ENCODE measurements around the gene ZBTB8B.
"Not testable (repeated sequence)": the region's sequence is repeated elsewhere in the genome, so short reads cannot be mapped to it uniquely, and the experiment has no call there.

ZBTB8B gene

DNA sequence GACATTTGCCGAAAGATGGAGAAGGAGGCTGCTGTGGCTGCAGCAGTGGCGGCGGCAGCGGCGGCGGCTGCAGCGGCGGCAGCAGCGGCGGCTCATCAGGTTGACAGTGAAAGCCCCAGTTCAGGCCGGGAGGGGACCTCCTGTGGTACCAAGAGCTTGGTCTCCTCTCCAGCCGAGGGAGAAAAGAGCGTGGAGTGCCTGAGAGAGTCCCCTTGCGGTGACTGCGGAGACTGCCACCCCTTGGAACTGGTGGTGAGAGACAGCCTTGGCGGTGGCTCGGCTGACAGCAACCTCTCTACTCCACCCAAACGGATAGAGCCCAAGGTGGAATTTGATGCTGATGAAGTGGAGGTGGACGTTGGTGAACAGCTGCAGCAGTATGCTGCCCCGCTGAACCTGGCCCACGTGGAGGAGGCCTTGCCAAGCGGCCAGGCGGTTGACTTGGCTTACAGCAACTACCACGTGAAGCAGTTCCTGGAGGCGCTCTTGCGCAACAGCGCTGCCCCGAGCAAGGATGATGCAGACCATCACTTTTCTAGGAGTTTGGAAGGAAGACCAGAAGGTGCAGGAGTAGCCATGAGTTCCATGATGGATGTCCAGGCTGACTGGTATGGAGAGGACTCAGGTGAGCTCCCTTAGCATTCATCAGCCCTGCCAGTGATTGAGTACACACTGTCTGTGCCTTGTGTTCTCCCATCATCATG, 6.3 kb downstream of the ZBTB8B start:
- no peak for DNase-seq

DNA sequence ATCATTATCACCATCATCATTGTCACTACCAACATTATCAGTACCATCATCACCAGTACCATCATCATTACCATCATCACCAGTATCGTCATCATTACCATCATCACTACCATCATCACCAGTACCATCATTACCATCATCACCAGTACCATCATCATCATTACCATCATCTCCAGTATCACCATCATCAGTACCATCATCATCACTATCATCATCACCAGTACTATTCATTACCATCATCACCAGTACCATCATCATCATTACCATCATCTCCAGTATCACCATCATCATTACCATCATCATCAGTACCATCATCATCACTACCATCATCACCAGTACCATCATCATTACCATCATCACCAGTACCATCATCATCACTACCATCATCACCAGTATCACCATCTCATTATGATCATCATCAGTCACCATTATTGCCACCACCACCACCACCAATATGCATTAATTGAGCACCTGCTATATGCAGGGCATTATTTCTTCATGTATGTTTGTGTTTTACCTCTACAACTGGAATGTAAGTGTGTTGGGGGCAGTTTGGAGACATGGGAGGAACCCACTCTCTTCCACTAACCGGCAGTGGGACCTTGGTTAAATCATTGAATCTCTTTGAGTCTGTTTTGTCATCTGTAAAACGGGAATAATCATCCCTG, 7.0 kb downstream of the ZBTB8B start:
- DNase-seq, result no peak

DNA sequence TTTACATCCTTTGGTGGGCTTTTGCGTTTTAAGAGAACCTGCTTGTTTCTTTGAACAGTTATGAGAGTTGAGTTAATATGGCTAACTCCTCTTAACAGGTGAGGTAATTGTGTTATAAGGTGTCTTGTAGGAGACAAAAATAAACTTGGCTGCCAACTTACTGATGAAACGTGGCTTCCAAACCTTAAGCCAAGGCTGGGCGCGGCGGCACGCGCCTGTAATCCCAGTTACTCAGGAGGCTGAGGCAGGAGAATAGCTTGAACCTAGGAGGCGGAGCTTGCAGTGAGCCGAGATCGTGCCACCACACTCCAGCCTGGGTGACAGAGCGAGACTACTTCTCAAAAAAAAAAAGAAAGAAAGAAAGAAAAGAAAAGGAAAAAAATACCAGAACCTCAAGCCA, 8.1 kb downstream of the ZBTB8B start:
- DNase-seq, result not testable (repeated sequence)

DNA sequence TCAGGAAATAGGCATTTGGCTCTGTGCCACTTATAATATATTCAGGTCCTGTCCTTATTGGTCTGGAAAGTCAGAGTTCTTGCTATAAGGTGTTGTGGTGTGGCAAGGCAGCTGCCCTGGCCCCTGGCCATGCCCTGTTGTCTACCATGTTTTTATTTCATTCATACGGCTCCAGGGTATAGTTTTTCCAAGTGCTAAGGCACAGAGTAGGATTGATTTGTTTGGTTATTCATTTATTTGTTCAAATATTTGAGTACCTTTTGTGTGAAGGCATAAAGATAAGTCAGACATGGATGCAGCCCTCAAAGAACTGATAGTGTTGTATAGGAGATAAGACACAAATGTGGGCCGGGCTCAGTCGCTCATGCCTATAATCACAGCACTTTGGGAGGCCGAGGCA, 10.1 kb downstream of the ZBTB8B start:
- DNase-seq, result no peak

DNA sequence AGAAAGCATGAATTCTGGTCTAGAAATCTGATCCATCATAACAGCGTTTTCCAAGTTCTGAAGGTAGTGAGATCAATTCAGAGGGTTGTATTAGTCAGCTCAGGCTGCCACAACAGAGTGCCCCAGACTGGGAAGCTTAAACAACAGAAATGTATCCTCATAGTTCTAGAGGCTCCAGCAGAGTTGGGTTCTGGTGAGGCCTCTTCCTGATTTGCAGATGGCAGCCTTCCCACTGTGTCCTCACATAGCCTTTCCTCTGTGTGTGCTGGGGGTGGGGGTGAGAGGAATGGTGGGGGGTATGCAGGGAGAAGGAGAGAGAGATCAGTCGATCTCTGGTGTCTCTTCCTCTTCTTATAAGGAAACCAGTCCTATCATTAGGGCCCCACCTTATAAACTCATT, 15.1 kb downstream of the ZBTB8B start:
- DNase-seq, result no peak

DNA sequence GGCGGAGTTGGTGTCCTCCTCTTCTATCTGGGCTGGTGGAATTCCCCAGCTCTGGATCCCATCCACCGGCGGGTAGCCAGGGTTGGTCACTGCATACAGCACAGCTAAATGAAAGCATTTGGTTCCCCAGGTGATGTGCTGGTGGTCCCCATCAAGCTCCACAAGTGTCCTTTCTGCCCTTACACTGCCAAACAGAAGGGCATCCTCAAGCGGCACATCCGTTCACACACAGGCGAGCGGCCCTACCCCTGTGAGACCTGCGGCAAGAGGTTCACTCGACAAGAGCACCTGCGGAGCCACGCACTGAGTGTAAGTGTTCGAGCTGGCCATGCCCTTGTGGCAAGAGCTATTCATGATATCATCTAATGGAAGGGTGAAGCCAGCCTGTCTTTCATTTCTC, 15.9 kb downstream of the ZBTB8B start:
- DNase-seq, result no peak

DNA sequence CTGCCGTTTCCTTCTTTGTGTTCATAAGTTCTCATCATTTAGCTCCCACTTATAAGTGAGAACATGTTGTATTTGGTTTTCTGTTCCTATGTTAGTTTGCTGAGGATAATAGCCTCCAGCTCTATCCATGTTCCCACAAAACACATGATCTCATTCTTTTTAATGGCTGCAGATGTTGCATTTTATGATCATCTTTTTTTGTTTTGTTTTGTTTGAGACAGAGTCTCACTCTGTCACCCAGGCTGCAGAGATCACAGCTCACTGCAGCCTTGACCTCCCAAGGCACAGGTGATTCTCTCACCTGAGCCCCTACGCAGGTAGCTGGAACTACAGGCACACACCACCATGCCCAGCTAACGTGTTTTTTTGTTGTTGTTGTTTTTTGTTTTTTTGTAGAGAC, 16.9 kb downstream of the ZBTB8B start:
- DNase-seq, result not testable (repeated sequence)

DNA sequence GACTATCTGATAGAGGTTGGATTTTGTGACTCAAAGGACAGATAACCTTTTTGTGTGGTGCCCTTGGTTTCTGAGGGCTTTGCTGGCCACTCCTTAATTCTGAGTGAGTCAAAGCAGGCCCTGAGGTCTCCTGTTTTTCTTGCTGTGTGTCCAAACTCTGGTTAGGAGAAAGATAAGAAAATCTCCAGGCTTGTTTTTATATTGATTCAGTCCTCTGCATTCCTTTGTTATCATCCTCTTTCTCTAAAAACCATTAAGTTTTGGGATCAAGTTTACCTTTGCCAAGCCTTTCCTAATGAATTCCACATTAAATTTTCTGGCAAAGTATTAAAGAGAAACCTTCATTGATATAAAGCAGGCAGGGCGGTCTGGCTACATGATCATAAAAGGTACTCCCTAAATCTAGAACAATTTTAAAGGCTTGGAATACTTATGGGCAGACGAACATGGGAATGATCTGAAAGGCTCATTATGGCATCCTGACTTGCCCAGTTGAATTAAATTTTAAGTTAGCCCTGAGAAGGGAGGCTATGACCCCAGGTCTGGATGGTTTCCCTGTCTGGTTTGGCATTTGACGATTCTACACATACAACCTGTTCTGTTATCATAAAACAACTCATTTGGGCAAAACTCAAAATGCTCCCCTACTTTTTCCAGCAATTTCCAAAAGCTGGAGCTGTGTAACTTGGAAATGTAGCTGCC, 20.8 kb downstream of the ZBTB8B start:
- no peak for DNase-seq

DNA sequence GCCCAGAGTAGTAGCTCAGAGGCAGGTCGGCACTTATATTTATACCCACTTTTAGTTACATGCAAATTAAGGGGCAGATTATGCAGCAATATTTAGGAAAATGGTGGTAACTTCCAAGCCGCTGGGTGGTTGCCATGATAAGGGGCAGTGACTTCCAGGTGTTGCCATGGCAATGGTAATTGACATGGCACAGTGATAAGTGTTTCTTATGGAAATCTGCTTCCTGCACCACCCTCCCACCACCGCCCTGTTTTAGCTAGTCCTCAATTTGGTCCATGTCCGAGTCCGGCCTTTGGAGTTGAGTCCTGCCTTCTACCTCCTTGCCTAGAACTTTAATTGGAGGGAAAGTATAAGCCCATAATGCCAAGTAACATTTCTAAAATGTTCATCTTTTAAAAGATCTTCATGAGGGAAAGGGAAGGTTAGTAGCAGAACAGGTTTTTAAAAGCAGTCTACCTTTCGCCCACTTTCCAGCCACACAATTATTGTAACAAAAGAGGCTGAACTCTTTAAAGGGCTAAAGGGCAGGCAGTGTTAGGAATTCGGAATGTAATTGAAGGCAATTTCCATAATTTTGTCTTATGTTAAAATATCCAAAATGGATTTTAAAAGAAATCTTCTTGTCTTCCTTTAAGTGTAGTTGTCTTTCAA, 21.7 kb downstream of the ZBTB8B start:
- no peak for DNase-seq

DNA sequence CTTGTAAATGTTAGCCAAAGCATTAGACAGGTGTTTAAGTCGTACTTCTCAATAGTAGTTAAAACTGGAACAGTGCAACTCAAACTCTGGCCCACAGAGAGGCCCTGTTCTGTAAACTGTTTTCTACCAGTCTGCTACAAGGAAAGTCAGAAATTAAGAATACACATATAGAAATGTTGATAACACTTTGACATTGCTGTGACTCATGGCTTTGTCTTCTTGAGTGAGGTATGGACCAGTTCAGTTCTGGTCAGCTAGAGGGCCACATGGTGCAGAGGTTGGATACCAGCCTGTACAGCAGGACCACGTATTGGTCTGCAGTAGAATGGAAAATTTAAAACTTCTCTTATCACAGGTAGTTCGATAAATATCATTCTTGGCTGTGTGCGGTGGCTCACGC, 22.3 kb downstream of the ZBTB8B start:
- DNase-seq, result no peak

DNA sequence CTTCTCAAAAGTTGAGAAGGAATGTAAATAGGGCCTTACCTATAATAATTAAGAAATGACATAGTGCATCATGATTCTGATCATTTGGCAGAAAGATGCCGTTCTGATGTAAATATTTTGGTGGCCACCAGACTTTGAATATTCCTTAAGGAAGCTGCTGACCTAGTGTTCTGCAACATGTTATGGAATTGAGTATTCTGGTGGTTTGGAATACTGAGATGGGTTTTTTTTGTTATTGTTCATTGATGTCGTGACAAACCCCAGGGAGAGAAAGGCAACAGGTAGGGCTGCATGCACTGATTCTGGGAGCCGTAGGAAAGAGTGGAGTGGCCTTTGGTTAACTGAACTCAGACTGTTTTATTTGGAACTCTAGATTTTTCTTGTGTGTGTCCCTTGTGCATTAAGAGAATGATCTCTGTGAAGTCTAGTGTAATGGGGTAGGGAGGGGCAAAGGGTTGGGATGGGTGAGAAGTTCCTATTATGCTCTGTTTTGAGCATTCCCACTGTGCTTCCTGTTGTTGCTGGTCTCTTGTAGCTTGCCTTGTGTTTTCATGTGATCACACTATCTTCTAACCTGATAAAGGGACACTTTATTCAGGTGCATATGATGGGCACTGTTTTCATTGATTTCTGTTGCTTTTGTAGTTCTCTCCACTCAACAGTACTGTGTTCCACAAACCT, 25.0 kb downstream of the ZBTB8B start:
- DNase-seq, result no peak

DNA sequence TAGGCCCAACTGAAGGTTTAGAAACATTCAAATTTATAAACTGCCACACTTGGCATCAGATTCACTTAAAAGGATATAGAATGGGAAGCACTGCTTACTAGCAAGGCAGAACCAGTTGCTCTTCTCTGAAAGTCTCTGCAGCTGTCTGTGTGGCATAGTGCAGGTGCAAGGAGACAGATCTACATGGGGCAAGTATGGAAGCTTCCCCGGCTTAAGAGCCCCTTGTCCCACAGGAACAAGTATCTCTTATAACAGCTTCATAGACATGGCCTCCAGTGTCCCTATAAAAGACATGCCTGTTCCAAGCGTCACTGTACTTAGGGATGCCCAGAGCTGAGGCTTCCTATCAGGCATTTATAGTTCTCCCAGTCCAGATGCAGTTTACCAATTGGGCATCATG, 26.5 kb downstream of the ZBTB8B start:
- no peak for DNase-seq

DNA sequence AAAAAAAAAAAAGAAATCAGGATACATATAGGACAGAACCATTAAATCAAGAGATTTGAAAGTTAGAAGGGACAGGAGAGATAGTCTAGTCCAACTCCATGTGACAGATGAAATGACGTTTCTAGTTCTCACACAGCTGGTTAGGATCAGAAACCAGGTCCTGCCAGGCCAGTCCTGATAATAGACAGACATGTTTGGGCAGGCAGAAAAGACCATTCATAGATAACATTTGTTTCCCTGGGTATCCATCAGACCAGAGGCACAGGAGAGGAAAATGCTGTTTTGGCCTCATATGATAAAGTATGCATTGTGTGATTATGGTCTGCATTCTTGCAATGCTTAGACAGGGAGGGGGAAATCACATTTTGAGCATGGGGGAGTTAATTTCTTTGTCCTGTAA, 29.3 kb downstream of the ZBTB8B start:
- no peak for DNase-seq

DNA sequence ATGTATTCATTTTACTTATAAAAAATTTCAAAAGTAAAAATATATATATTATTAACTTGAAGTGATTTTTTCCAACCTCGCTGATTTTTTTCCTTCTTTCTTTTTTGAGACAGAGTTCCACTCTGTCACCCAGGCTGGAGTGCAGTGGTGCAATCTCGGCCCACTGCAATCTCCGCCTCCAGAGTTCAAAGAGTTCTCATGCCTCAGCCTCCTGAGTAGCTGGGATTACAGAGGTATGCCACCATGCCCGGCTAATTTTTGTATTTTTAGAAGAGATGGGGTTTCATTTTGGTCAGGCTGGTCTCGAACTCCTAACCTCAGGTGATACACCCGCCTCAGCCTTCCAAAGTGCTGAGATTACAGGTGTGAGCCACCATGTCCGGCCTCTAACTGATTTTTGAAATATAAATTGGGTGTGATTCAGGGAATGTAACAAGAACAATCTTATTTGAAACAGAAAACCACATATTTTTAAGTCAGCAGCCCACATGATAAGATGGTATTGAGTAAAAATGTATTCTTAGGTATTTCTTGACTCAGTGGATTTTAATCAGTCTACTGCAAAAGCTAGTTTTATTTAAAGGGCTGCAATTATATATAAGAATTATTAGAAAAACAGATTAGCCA, 30.0 kb downstream of the ZBTB8B start:
- no peak for DNase-seq

DNA sequence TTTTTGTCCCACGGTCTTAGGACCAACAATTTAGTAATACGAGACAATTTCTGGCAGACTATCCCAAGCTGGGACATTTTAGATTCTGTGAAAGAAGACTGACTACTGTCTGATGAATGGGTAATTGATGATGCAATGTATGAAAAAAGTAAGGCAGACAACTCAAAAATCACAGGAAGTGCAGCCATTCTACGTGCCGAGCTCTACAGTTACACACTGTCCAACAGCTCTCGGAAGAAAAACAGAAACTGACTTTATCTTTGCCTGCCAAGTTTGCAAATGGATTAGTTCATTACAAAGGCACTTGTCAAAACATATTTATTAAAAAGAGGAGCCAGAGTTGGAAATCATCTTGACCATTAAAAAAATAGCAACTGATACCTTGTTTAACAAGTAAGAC, 31.3 kb downstream of the ZBTB8B start:
- DNase-seq, result no peak

DNA sequence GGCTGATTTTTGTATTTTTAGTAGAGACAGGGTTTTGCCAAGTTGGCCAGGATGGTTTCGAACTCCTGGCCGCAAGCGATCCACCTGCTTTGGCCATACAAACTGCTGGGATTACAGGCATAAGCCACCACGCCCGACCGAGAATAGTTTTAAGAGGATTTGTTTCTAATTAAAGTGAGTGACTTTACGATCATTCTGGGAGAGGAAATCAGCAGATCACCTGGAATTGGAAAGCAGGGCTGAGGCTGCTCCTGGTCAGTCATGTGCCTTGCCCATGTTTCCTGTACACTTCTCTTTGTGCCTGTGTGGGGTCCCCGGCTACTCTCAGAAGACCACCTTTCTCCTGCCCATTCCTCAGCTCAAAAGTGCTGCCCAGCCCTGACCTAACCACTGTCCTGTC, 33.9 kb downstream of the ZBTB8B start:
- no peak for DNase-seq

DNA sequence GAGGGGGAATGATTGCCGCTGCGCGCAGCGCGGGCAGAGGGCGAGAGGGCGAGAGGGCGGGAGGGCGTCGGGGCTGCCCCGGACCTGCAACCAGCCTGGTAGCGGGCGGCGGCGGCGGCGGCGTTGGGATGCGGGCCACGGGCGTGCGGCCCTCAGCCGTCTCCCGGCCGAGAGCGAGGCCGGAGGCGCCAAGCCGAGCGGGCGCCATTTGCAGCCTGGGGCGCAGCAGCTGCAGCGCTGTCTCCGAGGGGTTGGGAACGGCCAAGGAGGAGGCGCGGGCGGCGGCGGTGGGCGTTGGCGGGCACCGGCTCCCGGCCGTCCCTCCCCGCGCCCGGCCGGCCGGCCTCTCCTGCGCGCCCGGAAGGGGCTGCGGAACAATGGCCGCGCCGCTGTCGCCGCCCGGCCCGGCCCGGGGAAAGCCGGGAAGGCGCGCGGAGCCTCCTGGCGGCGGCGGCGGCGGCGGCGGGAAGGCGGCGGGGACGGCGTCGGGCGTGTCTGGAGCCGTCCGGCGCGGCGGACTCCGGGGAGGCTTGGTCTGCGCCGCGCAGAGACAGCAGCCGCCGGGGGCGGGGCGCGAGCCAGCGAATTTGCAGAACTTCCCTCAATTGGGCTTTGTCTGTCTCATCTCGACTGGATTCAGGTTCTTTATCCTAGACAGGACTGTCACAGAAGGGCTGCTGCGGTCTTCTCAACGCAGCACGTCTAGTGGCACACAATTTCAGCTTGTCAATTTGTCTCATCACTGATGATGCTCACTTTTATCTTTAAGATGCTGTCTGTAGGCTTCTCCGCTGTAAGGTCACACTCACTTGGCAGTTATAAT, 35.7 kb downstream of the ZBTB8B start:
- peak; percentile 73 for DNase-seq

DNA sequence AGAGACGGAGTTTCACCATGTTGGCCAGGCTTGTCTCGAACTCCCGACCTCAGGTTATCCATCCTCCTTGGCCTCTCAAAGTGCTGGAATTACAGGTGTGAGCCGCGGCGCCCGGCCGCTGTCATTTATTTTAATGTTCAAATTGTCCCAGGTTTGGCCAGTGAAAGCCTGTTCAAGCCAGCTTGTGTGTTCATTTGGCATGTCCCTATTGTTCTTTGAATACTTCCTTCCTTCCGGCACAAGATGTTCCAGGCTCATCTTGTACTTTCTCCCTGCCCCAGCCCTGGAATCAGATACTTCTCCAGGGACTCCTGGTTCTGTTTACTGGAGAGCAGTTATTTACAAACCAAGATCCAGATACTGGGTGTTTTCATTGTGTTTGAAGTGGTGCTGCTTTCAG, 37.0 kb downstream of the ZBTB8B start:
- DNase-seq, result no peak

DNA sequence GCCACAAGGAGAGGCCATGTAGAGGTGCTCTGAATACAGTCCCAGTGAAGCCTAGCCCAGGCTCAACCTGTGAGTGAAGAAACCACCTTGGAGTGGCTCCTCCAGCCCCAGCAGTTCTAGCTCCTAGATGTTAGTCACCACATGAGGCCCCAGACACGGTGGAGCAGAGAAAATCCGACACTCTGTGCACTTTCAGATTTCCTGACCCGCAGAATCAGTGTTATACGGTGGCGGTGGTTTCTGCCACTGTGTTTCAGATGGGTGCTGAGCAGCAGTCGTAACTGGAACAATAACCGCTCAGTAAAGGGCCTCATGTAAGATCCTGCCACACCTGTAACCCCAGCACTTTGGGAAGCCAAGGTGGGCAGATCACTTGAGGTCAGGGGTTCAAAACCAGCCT, 38.3 kb downstream of the ZBTB8B start:
- DNase-seq, result no peak

DNA sequence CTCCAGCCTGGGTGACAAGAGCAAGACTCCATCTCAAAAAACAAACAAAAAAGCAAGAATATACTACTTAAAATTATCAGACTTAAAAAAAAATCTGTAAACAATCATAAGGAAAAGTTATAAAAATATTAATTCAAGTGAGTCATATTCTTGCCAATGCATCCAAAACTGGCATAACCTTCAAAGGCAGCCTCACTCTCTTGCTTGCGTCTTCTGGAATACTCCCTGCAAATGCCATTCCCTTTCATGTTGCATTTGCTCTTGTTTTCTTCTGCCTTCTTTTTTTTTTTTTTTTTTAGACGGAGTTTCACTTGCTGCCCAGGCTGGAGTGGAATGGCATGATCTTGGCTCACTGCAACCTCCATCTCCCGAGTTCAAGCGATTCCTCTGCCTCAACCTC, 42.1 kb downstream of the ZBTB8B start:
- no peak for DNase-seq

DNA sequence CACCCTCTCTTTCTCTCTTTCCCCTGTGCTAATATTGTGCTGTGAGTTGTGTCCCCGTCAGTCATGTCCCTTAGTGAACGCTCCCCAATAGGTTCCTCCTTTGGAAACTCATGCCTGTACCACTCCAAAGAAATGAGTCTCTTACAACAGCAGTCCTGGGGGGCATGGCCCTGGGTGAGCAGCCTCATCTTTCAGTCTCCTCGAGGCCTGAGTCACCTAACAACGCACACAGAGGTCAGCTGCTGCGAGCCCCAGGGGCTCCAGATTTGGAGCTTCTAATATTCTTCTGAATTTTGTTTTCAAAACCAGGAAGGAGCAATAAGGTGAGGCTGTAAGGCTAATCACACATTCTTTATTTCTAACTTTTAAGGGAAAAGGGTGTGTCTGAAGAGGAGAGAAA, 43.9 kb downstream of the ZBTB8B start:
- no peak for DNase-seq

DNA sequence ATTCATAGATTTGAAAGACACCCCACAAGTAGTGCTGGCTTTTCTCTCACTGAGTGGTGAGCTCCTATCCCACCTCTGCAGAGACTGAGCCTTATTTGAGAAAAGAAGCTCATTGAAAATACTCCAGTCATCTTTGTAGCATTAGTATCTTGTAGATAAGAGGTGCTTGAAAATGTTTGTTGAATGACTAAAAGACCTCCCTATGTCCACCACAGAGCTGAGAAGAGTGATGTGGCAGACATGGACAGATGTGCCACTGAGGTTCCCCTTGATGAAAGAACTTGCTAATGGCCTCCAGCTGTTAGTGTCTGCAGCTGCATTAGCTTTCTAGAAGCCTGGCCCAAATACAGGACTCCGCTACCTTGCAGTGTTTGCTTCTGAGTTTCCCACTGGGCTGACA, 45.1 kb downstream of the ZBTB8B start:
- DNase-seq, result no peak
